Parietal lobe (tissue), 1 donor: ENCODE measurements around the gene OPA3. TPM values are rescaled to one million over a fixed set of nuclear protein-coding genes. Genes with fewer than 3 reads are reported as not detected.

Source experiments
- total RNA-seq: library from RNA; depleted of rRNA; stranded (reverse); fragments of >200 nt; gene quantifications from one replicate; pipeline ENCODE4 v1.2.3, GENCODE V29; 2014

OPA3 gene
- total RNA-seq: 2.2 TPM

DNA sequence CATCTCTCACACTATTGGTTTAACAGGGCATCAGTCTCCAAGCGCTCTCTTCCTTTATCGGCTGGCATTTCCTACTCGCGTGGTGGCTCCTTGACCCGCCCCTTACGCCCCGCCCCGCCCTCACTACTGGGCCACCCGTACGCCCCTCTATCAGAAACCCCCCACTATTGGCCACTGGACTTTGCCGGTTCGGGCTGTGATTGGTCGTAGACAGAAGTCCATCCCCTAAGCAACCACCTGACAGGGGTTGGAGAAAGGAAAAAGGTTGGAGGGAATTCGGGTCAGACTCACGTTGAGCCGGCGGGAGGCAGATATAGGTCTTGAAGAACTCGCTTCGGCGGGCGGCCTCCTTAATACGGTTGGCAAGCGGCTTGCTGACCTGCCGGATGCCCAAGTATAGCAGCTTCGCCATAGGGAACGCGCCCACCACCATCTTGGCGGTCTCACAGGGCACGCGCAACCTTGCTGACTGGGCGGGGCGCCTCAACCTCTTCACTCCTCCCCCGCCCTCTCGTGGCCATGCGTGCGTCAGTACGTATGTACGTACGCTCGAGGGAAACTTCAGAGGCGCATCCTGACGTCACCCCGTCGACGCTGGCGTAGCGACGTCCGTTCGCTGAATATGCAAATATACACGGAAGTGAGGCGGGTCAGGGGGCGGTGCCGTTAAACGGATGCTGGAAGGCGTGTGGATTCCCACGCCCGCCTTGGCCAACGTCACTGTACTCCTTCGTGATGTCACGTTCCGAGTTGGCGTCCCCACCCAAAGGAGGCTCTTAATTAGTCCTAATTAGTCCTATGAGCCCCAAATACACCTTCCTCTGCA is at the start of gene OPA3:
TSS of gene OPA3 (minus strand) at position 471 of the 826 bp plus-strand sequence. CDS start at position 433, 38 bp downstream.

GRCh38 chr19:45601524-45602374 is 17.1 kb upstream of the OPA3 start, which contains the start of gene GPR4:
TSS of gene GPR4 (minus strand) at chr19:45602212. CDS start at chr19:45591866, 10,346 bp downstream.

DNA sequence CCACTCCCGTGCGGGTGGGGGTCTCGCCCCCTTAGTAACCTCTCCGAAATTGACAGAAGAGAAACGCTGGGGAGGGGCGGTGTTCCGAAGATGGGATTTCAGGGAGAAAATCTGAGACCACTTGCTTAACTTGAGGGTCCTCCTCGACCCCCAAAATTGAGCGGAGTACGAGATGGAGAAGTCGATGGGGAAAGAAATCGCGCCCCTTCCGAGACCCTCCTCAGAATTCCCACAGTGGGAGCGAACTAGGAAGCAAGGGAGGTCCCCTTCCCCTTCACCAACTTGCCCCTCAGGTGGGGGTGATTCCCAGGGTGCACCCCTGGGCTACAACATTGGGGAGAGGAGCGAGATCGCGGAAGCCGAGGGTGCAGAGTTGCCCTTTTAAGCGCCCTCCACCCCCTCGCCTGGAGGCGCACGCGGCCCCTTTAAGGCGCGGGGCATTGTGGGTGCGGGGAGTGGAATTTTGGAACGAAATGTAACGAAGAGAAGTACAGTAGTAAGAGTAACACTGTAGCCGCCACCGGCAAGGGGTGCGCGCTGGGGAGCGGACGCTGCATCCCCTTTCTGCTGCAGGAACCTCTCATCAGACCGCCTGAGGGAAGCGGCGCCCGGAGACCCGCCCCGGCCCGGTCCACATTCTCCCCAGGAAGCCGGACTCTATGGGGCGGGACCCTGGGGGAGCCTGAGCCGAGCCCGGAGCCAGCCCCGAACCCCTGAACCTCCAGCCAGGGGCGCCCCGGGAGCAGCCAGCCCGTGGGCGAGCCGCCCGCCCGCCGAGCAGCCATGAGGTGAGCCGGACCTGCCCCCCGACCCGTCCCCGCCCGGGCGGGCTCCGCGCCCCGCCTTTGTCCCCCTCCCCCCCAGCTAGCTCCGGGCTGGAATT is 77.4 kb downstream of the OPA3 start, which contains the start of gene VASP:
TSS of gene VASP (plus strand) at position 491 of the 883 bp plus-strand sequence. CDS start at position 784, 293 bp downstream.

GRCh38 chr19:45498411-45499195 is 86.0 kb downstream of the OPA3 start, which contains the start of gene PPM1N:
TSS of gene PPM1N (plus strand) at chr19:45498443. CDS start at chr19:45498473, 30 bp downstream.

Other genes with a start within 250 kb of the OPA3 start
- not detected for gene KLC3, start 244.1 kb downstream of the OPA3 start, total RNA-seq
- gene ERCC2, start 214.2 kb downstream of the OPA3 start, total RNA-seq: 24.1 TPM
- 0.31 TPM for gene PPP1R13L, start 179.7 kb downstream of the OPA3 start, total RNA-seq
- gene POLR1G, start 178.2 kb downstream of the OPA3 start, total RNA-seq: 3.8 TPM
- 64.8 TPM for gene ERCC1, start 160.9 kb downstream of the OPA3 start, total RNA-seq
- gene FOSB, start 116.8 kb downstream of the OPA3 start, total RNA-seq: 1.3 TPM
- gene RTN2, start 87.8 kb downstream of the OPA3 start, total RNA-seq: 68.5 TPM
- gene PPM1N, start 86.4 kb downstream of the OPA3 start, total RNA-seq: 0.94 TPM
- 7.8 TPM for gene VASP, start 77.3 kb downstream of the OPA3 start, total RNA-seq
- 0.31 TPM for gene GPR4, start 17.4 kb upstream of the OPA3 start, total RNA-seq
- 55.1 TPM for gene EML2, start 54.6 kb upstream of the OPA3 start, total RNA-seq
- gene GIPR, start 83.4 kb upstream of the OPA3 start, total RNA-seq: 0.31 TPM
- gene SNRPD2, start 107.2 kb upstream of the OPA3 start, total RNA-seq: 84.5 TPM
- gene QPCTL, start 107.9 kb upstream of the OPA3 start, total RNA-seq: 4.7 TPM
- 14.7 TPM for gene FBXO46, start 146.1 kb upstream of the OPA3 start, total RNA-seq
- gene MEIOSIN, start 148.6 kb upstream of the OPA3 start, total RNA-seq: not detected
- 0.63 TPM for gene SIX5, start 184.4 kb upstream of the OPA3 start, total RNA-seq
- gene DMPK, start 197.7 kb upstream of the OPA3 start, total RNA-seq: 36.0 TPM
- gene DMWD, start 208.0 kb upstream of the OPA3 start, total RNA-seq: 85.8 TPM
- 0.31 TPM for gene RSPH6A, start 230.5 kb upstream of the OPA3 start, total RNA-seq